Keratinocyte (primary cell): ENCODE results near the gene GPX3. TPM values are rescaled to one million over a fixed set of nuclear protein-coding genes. Genes with fewer than 3 reads are reported as not detected.

Source experiments
- DNase-seq: peaks from one replicate; pipeline ENCODE4 v3.0.0-alpha.2; 2011; ENCODE audit warnings: low read depth, missing footprints, low spot score
- FAIRE-seq: peaks from 2 replicates; lab custom pipeline; 2011; peaks lifted over from hg19 to GRCh38; lab: Jason Lieb, UNC
- H2AFZ ChIP-seq: 2 replicates; pipeline ENCODE4 v1.6.0; 2012; ENCODE audit warnings: low read length, control low read depth, inconsistent platforms; ENCODE audit not compliant: control insufficient read depth
- H3K27ac ChIP-seq: 2 replicates; pipeline ENCODE4 v1.5.1; 2011; ENCODE audit warnings: low read length; ENCODE audit not compliant: control insufficient read depth, insufficient read depth
- H3K27me3 ChIP-seq: 3 replicates; pipeline ENCODE4 v1.6.0; 2011; ENCODE audit warnings: low read length; ENCODE audit not compliant: control insufficient read depth, insufficient read depth; ENCODE audit errors: extremely low read depth
- H3K36me3 ChIP-seq, 2 experiments: 2 replicates in 1 of 2; 3 replicates in 1 of 2; pipeline ENCODE4 v1.5.1; 2011; ENCODE audit warnings: low read length in 2 of 2, mild to moderate bottlenecking in 1 of 2; ENCODE audit not compliant: control insufficient read depth in 2 of 2, insufficient read depth in 2 of 2; ENCODE audit errors: extremely low read depth in 1 of 2
- H3K4me1 ChIP-seq: 3 replicates; pipeline ENCODE4 v1.5.1; 2011; ENCODE audit warnings: low read length; ENCODE audit not compliant: control insufficient read depth, insufficient read depth; ENCODE audit errors: extremely low read depth
- H3K4me2 ChIP-seq: 3 replicates; pipeline ENCODE4 v1.6.0; 2011; ENCODE audit warnings: low read depth, low read length; ENCODE audit not compliant: control insufficient read depth, insufficient read depth; ENCODE audit errors: extremely low read depth
- H3K4me3 ChIP-seq, 3 experiments: fragments of 200-600 bp in 1 of 3; sonication (generic) in 1 of 3; 2 replicates in 2 of 3; 3 replicates in 1 of 3; pipeline ENCODE4 v1.5.1; 2011 to 2016; ENCODE audit warnings: low read length in 3 of 3, mild to moderate bottlenecking in 3 of 3, control low read depth in 2 of 3, inconsistent platforms in 1 of 3, low read depth in 1 of 3, mixed read lengths in 1 of 3, mixed run types in 1 of 3, moderate library complexity in 1 of 3; ENCODE audit not compliant: control insufficient read depth in 2 of 3, insufficient read depth in 2 of 3; ENCODE audit errors: extremely low read depth in 1 of 3
- H3K79me2 ChIP-seq: 2 replicates; pipeline ENCODE4 v1.6.0; 2012; ENCODE audit warnings: low read length; ENCODE audit not compliant: control insufficient read depth, insufficient read depth
- H3K9ac ChIP-seq: 3 replicates; pipeline ENCODE4 v1.6.0; 2011; ENCODE audit warnings: low read length; ENCODE audit not compliant: control insufficient read depth, insufficient read depth; ENCODE audit errors: extremely low read depth
- H3K9me1 ChIP-seq: 3 replicates; pipeline ENCODE4 v1.6.0; 2011; ENCODE audit warnings: low read length; ENCODE audit not compliant: control insufficient read depth, insufficient read depth; ENCODE audit errors: extremely low read depth
- H3K9me3 ChIP-seq: 2 replicates; pipeline ENCODE4 v1.5.1; 2012; ENCODE audit warnings: low read depth, low read length; ENCODE audit not compliant: control insufficient read depth
- H4K20me1 ChIP-seq: 3 replicates; pipeline ENCODE4 v1.6.0; 2011; ENCODE audit warnings: low read length; ENCODE audit not compliant: control insufficient read depth, insufficient read depth; ENCODE audit errors: extremely low read depth
- CTCF ChIP-seq, 3 experiments: IDR thresholded peaks in 1 of 3; conservative IDR thresholded peaks in 1 of 3; optimal IDR thresholded peaks in 1 of 3; 2 replicates in 2 of 3; 3 replicates in 1 of 3; pipeline versions ENCODE3 to v1.5.1; 2011; ENCODE audit warnings: low read length in 3 of 3, mild to moderate bottlenecking in 3 of 3, moderate library complexity in 2 of 3, control low read depth in 1 of 3, inconsistent platforms in 1 of 3; ENCODE audit not compliant: insufficient read depth in 2 of 3; ENCODE audit errors: extremely low read depth in 1 of 3
- EZH2 ChIP-seq: IDR thresholded peaks from one replicate; pipeline ENCODE4 v1.6.1; 2012; ENCODE audit warnings: inconsistent platforms, mild to moderate bottlenecking, low read length, moderate library complexity
- dilution Hi-C: fragments of 300-500 bp; cut with MboI; formaldehyde crosslinking; loops from one replicate; pipeline ENCODE4 v1.7.0; 2020; ENCODE audit warnings: low sequenced_read_pairs; ENCODE audit not compliant: extremely low pct_ligation_motif_present
- polyA plus RNA-seq, 5 experiments: library from polyadenylated mRNA; depleted of rRNA in 3 of 5; stranded (reverse) in 3 of 5; stranded (forward) in 1 of 5; unstranded in 1 of 5; fragments of >200 nt; gene quantifications; 1 replicate in 1 of 5; 2 replicates in 3 of 5; 3 replicates in 1 of 5; pipeline versions ENCODE4 v1.2.1 to v1.2.3, GENCODE V29; 2011 to 2012; ENCODE audit warnings: missing spikeins in 2 of 5, low read depth in 1 of 5, low replicate concordance in 1 of 5

Gene GPX3
- polyA plus RNA-seq, 1 donor (not counting 4 experiments of a cell fraction or from before 2014, with no cell fraction given), result 120 TPM

- Histone ChIP-seq H3K4me1 (no peaks in the 10 kb centered on the region), H3K27me3 (no peaks in the 10 kb centered on the region), H3K4me3 (no peak overlapping the region), H3K4me2 (no peak overlapping the region), H2AFZ (no peak overlapping the region), H3K27ac (no peak overlapping the region), H3K36me3 (peaks cover 46 to 79% of the 10 kb centered on the region in 2 experiments), H3K79me2 (peaks cover 2% of the 10 kb centered on the region), H4K20me1 (no peaks in the 10 kb centered on the region), H3K9ac (no peak overlapping the region), H3K9me1 (no peaks in the 10 kb centered on the region), H3K9me3 (no peaks in the 10 kb centered on the region)
- no peak for FAIRE-seq
- dilution Hi-C loops, result no loop called here
- TF ChIP-seq EZH2 (no peak), CTCF (optimal IDR thresholded peaks at IDR 0.05 in 1 of 3, IDR thresholded peaks at IDR 0.05 in 1 of 3, conservative IDR thresholded peaks at IDR 0.05 in 1 of 3; ENCODE audit: extremely low read depth in 1 of 3, insufficient read depth in 2 of 3, low read length in 3 of 3) (no peak)
- DNase-seq, result no peak
Observed at GRCh38 chr5:151054709-151055108, 34.3 kb downstream of the GPX3 start.

- DNase-seq (no peak), FAIRE-seq (no peak)
- Histone ChIP-seq H3K27me3 (no peaks in the 10 kb centered on the region), H4K20me1 (no peaks in the 10 kb centered on the region), H2AFZ (no peak overlapping the region), H3K9ac (no peak overlapping the region), H3K4me2 (no peak overlapping the region), H3K9me1 (no peaks in the 10 kb centered on the region), H3K36me3 (peaks cover 52 to 80% of the 10 kb centered on the region in 2 experiments), H3K27ac (no peak overlapping the region), H3K9me3 (no peaks in the 10 kb centered on the region), H3K79me2 (peaks cover 2% of the 10 kb centered on the region), H3K4me3 (no peak overlapping the region), H3K4me1 (no peaks in the 10 kb centered on the region)
- dilution Hi-C loops, result no loop called here
- TF ChIP-seq CTCF (optimal IDR thresholded peaks at IDR 0.05 in 1 of 3, IDR thresholded peaks at IDR 0.05 in 1 of 3, conservative IDR thresholded peaks at IDR 0.05 in 1 of 3; ENCODE audit: extremely low read depth in 1 of 3, insufficient read depth in 2 of 3, low read length in 3 of 3) (no peak), EZH2 (no peak)
Observed at GRCh38 chr5:151055336-151055735, 34.9 kb downstream of the GPX3 start.
